Cardiac fibroblast (primary cell): ENCODE results near the gene MAPK14.
"Not testable (repeated sequence)": the region's sequence is repeated elsewhere in the genome, so short reads cannot be mapped to it uniquely, and the experiment has no call there.

ENCODE experiments used
- DNase-seq, 2 donors: peaks; one replicate each; pipeline versions ENCODE4 v3.0.0 to v3.0.0-alpha.2; 2010; ENCODE audit warnings: low read depth in 2 of 2
- H3K4me3 ChIP-seq, 2 donors: replicated peaks in 1 of 2; 1 replicate in 1 of 2; 2 replicates in 1 of 2; pipeline ENCODE4 v1.5.1; 2011; ENCODE audit warnings: low read depth in 2 of 2, low read length in 2 of 2, mild to moderate bottlenecking in 2 of 2, moderate library complexity in 1 of 2
- CTCF ChIP-seq: IDR thresholded peaks from one replicate; pipeline ENCODE4 v1.5.1; 2011; ENCODE audit warnings: low read depth, mild to moderate bottlenecking, low read length, inconsistent platforms

The MAPK14 gene

GRCh38 chr6:36027501-36028087 is at the start of gene MAPK14:
TSS of gene MAPK14 (plus strand) at chr6:36027808. CDS start at chr6:36028158, 350 bp downstream.
- peak within 1 kb of the TSS; percentile 98 to 99 for H3K4me3 ChIP-seq
- peak; percentile 92 for TF ChIP-seq CTCF

GRCh38 chr6:35980126-35980525 is 47.5 kb upstream of the MAPK14 start:
- DNase-seq, result not testable (repeated sequence)

More at GRCh38 chr6:36027501-36028087, at the start of gene MAPK14:
- DNase-seq, result peak; percentile 100

GRCh38 chr6:35980991-35981645 is 46.5 kb upstream of the MAPK14 start:
- TF ChIP-seq CTCF, result no peak
- no peak overlapping the region for H3K4me3 ChIP-seq
- peak in 1 of 2 donors; percentile 5 for DNase-seq

More at GRCh38 chr6:35980126-35980525, 47.5 kb upstream of the MAPK14 start:
- not testable (repeated sequence) for H3K4me3 ChIP-seq

GRCh38 chr6:35984701-35985100 is 42.9 kb upstream of the MAPK14 start:
- no peak overlapping the region for H3K4me3 ChIP-seq
- DNase-seq, result no peak
- no peak for TF ChIP-seq CTCF

- not testable (repeated sequence) for H3K4me3 ChIP-seq, DNase-seq
These were observed 39.6 kb upstream of the MAPK14 start for GRCh38 chr6:35988047-35988446.

- DNase-seq, result no peak
- TF ChIP-seq CTCF, result no peak
- no peak overlapping the region for H3K4me3 ChIP-seq
These were observed 34.5 kb upstream of the MAPK14 start for GRCh38 chr6:35993150-35993549.

- DNase-seq, result no peak
- no peak overlapping the region for H3K4me3 ChIP-seq
- TF ChIP-seq CTCF, result no peak
These were observed 27.2 kb upstream of the MAPK14 start for GRCh38 chr6:36000451-36000850.

GRCh38 chr6:36015666-36016065 is 11.9 kb upstream of the MAPK14 start:
- no peak overlapping the region for H3K4me3 ChIP-seq
- no peak for TF ChIP-seq CTCF
- no peak for DNase-seq
